GM20000 (cell line): Measurements from ENCODE around the gene OSCP1.
A peak's percentile ranks its signal among the peaks of the same experiment; 100 is the strongest.
"Not testable (repeated sequence)": the region's sequence is repeated elsewhere in the genome, so short reads cannot be mapped to it uniquely, and the experiment has no call there.

Experiments
- DNase-seq: peaks from one replicate; pipeline ENCODE4 v3.0.0; 2012; ENCODE audit warnings: low spot score
- TF ChIP-seq, protein P1 (sequence below): IDR thresholded peaks from 2 replicates; pipeline ENCODE4 v1.5.1; 2012; ENCODE audit warnings: mild to moderate bottlenecking, control low read depth; ENCODE audit errors: extremely low read depth, missing control alignments

OSCP1 gene, protein sequence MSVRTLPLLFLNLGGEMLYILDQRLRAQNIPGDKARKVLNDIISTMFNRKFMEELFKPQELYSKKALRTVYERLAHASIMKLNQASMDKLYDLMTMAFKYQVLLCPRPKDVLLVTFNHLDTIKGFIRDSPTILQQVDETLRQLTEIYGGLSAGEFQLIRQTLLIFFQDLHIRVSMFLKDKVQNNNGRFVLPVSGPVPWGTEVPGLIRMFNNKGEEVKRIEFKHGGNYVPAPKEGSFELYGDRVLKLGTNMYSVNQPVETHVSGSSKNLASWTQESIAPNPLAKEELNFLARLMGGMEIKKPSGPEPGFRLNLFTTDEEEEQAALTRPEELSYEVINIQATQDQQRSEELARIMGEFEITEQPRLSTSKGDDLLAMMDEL

DNA sequence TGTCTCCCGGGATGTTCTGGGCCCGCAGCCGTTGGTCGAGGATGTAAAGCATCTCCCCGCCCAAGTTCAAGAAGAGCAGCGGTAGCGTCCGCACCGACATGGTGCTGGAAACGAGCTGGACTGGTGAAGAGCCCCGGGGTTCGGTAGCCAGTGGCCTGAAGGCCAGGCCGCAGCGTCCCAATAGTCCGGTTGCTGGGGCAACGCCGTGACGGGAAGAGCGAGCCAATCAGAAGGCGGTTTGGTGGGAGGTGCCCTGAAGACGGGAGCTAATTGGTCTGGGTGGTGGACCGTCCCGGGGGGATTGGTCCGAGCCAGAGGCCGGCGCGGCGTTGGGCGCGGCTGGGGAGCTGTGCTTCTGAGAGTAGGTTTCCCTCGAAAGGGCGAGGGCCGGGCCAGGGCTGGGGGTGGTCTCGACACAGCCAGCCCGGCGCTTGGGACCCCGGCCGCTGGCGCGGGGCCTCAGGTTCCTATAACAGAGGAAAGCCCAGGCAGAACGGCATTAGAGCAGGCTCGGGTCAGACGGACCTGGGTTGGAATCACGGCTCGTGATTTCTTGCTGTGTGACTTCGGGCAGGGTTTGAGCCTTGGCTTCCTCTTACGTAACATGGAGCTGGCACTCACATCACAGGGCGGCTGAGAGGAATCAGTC, at the start of gene OSCP1:
TSS of gene OSCP1 (minus strand) at position 182 of the 649 bp plus-strand sequence. CDS start at position 100, 82 bp downstream.
- DNase-seq, result peak; percentile 99

DNA sequence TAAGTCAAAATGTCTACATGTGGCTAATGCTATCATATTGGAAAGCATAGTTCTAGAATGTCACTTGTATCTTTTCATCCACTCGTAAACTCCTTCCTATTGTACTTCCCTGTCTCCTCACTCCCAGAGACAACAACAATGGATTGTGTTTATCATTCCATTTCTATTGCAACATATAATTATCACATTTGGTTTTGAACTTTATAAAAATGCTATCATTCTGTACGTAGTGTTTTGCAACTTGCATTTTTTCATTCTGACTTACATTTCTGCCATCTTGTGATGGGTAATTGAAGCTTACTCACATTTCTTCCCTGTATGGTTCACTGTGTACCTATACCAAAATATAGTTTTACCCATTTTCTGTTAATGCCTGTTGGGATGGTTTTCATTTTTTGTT, 47.0 kb upstream of the OSCP1 start:
- TF ChIP-seq, protein P1, sequence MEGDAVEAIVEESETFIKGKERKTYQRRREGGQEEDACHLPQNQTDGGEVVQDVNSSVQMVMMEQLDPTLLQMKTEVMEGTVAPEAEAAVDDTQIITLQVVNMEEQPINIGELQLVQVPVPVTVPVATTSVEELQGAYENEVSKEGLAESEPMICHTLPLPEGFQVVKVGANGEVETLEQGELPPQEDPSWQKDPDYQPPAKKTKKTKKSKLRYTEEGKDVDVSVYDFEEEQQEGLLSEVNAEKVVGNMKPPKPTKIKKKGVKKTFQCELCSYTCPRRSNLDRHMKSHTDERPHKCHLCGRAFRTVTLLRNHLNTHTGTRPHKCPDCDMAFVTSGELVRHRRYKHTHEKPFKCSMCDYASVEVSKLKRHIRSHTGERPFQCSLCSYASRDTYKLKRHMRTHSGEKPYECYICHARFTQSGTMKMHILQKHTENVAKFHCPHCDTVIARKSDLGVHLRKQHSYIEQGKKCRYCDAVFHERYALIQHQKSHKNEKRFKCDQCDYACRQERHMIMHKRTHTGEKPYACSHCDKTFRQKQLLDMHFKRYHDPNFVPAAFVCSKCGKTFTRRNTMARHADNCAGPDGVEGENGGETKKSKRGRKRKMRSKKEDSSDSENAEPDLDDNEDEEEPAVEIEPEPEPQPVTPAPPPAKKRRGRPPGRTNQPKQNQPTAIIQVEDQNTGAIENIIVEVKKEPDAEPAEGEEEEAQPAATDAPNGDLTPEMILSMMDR, result no peak
- DNase-seq, result no peak

More for the DNA sequence above, at the start of gene OSCP1:
- TF ChIP-seq, protein P1, result no peak

DNA sequence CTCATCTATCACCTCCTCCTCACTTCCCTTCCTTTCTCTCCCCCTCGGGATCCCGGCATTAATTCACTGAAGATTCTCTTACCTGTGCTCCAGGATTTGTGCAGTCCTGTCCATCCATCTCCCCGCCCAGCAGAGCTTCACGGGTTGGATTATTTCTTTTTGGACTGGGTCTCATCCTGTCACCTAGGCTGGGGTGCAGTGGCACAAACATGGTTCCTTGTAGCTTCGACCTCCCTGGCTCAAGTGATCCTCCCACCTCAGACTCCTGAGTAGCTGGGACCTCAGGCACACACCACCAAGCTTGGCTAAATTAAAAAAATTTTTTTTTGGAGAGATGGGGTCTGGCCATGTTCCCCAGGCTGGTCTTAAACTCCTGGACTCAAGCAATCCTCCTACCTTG, 44.7 kb upstream of the OSCP1 start:
- TF ChIP-seq, protein P1, result no peak
- DNase-seq, result no peak

DNA sequence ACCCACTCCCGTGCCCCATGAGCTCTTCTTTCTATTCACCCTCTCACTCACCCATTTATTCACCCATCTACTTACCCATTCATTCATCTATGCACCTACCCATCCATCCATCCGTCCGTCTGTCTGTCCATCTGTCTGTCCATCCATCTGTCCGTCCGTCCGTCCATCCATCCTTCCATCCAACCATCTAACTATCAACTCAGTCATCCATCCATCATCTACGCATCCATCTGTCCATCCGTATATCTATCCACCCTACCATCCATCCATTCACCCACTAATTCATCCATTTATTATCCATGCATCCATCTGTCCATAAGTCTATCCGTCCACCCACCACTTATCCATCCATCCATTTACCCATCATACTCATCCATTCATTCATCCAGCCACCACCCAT, 43.3 kb upstream of the OSCP1 start:
- no peak for DNase-seq
- TF ChIP-seq, protein P1, result no peak

DNA sequence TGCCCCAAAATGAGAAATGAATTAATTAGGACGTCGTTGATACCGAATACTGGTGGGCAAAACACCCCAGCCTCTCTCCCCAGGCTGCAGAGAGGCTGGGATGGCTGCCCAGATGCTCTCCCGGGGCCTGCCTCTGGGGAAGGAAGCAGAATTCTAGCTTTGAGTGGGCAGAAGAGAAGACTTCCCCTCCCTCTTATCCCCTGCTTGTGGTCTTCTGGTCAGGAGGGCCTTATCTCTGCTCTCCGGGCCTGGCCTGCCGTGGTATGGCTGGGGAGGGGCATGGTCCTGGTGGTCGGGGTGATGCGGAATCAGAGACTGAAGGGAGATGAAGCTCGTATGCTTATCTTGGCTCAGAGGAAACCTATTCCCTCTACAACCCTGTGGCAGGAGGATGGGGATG, 42.2 kb upstream of the OSCP1 start:
- TF ChIP-seq, protein P1, result no peak
- DNase-seq, result no peak

DNA sequence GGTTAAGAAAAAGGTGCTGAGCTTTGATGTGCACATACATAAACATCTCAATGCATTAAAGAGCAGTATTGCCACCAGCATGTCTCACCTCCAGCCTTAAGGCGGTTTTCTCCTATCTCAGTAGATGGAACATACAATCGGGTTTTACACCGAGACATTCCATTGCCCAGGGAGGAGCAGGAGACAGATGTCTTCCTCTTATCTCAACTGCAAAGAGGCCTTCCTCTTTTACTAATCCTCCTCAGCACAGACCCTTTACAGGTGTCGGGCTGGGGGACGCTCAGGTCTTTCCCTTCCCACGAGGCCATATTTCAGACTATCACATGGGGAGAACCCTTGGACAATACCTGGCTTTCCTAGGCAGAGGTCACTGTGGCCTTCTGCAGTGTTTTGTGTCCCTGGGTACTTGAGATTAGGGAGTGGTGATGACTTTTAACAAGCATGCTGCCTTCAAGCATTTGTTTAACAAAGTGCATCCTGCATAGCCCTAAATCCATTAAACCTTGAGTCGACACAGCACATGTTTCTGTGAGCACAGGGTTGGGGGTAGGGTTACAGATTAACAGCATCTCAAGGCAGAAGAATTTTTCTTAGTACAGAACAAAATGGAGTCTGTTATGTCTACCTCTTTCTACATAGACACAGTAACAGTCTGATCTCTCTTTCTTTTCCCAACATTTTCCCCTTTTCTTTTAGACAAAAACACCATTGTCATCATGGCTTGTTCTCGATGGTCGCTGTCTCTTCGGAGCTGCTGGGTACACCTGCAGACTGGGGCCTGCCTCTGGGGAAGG, 39.2 kb upstream of the OSCP1 start:
- DNase-seq, result not testable (repeated sequence)

DNA sequence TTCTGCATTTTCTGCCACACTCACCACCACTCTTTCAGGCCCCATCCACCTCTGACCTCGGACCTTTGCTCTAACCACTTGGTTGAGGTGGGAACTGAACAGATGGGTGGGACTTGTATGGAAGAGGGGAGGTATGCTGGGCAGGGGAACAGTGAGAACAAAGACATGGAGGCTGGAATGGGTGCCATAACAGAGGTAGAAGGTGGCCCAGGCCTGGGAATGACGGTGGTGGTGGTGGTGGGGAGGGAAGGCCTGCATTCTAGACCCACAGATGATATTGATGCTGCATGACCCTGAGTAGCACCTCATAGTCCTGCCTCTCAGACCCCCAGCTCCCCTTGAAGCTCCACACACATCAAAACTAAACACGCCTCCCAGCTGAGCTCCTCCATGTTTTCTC, 37.7 kb upstream of the OSCP1 start:
- TF ChIP-seq, protein P1, result no peak
- no peak for DNase-seq

DNA sequence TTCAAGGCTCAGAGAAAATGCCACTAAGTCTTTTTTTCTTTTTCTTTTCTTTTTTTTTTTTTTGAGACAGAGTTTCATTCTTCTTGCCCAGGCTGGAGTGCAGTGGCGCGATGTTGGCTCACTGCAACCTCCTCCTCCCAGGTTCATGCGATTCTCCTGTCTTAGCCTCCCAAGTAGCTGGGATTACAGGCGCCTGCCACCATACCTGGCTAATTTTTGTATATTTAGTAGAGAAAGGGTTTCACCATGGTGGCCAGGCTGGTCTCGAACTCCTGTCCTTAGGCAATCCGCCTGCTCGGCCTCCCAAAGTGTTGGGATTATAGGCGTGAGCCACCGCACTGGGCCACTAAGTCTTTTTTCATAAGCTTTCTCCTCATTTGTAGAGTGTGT, 37.1 kb upstream of the OSCP1 start:
- DNase-seq, result not testable (repeated sequence)
